ENCODE results near the gene ZNF32.

Gene ZNF32

GRCh38 chr10:43680035-43680434 is 31.4 kb upstream of the ZNF32 start:
- no peak for DNase-seq (ENCODE audit: extremely low read depth, low read depth)
- no peak for TF ChIP-seq CTCF (IDR thresholded peaks at IDR 0.05; ENCODE audit: low read depth, low read length)

GRCh38 chr10:43679509-43679908 is 30.8 kb upstream of the ZNF32 start:
- TF ChIP-seq CTCF (IDR thresholded peaks at IDR 0.05; ENCODE audit: low read depth, low read length), result no peak
- DNase-seq (ENCODE audit: extremely low read depth, low read depth), result peak; percentile 37

GRCh38 chr10:43678654-43679053 is 30.0 kb upstream of the ZNF32 start:
- DNase-seq (ENCODE audit: extremely low read depth, low read depth), result no peak
- no peak for TF ChIP-seq CTCF (IDR thresholded peaks at IDR 0.05; ENCODE audit: low read depth, low read length)

- TF ChIP-seq CTCF (IDR thresholded peaks at IDR 0.05; ENCODE audit: low read depth, low read length), result no peak
- no peak for DNase-seq (ENCODE audit: extremely low read depth, low read depth)
These were observed 28.2 kb upstream of the ZNF32 start for GRCh38 chr10:43676901-43677300.

- DNase-seq (ENCODE audit: extremely low read depth, low read depth), result no peak
- TF ChIP-seq CTCF (IDR thresholded peaks at IDR 0.05; ENCODE audit: low read depth, low read length), result no peak
These were observed 27.6 kb upstream of the ZNF32 start for GRCh38 chr10:43676331-43676730.

- no peak for TF ChIP-seq CTCF (IDR thresholded peaks at IDR 0.05; ENCODE audit: low read depth, low read length)
- DNase-seq (ENCODE audit: extremely low read depth, low read depth), result no peak
These were observed 26.0 kb upstream of the ZNF32 start for GRCh38 chr10:43674553-43675210.

GRCh38 chr10:43673471-43673870 is 24.8 kb upstream of the ZNF32 start:
- DNase-seq (ENCODE audit: extremely low read depth, low read depth), result no peak
- no peak for TF ChIP-seq CTCF (IDR thresholded peaks at IDR 0.05; ENCODE audit: low read depth, low read length)

Data from AG09319 (cell line).